Left renal pelvis (tissue), 4 donors: ENCODE data around the gene LMBRD1. TPM values are rescaled to one million over a fixed set of nuclear protein-coding genes. Genes with fewer than 3 reads are reported as not detected.
"Not testable (repeated sequence)": the region's sequence is repeated elsewhere in the genome, so short reads cannot be mapped to it uniquely, and the experiment has no call there.

ENCODE experiments used
- DNase-seq, 4 donors: peaks; one replicate each; pipeline ENCODE4 v3.0.0-alpha.2; 2013; ENCODE audit warnings: low read depth in 4 of 4, low spot score in 3 of 4
- polyA plus RNA-seq, 4 donors: library from polyadenylated mRNA; unstranded; fragments of 120-200 nt; gene quantifications; one replicate each; pipeline ENCODE4 v1.2.1, GENCODE V29; 2013; ENCODE audit not compliant: insufficient read length in 4 of 4

The LMBRD1 gene
- polyA plus RNA-seq, 4 donors = 57.9 to 185 (median 137) TPM

GRCh38 chr6:69801225-69801624, 4.4 kb upstream of the LMBRD1 start:
- no peak for DNase-seq

- not testable (repeated sequence) for DNase-seq
Observed at GRCh38 chr6:69798796-69799195, 2.0 kb upstream of the LMBRD1 start.

GRCh38 chr6:69796073-69796641, 653 bp downstream of the LMBRD1 start:
- DNase-seq = peak in 3 of 4 donors; percentile 28 to 41 (median 32)

GRCh38 chr6:69795469-69796072, 1.2 kb downstream of the LMBRD1 start:
- no peak for DNase-seq

- DNase-seq = no peak
Observed at GRCh38 chr6:69792292-69792691, 4.5 kb downstream of the LMBRD1 start.

GRCh38 chr6:69791065-69791471, 5.7 kb downstream of the LMBRD1 start:
- DNase-seq = no peak

- no peak for DNase-seq
Observed at GRCh38 chr6:69790629-69791028, 6.2 kb downstream of the LMBRD1 start.

GRCh38 chr6:69789578-69789977, 7.2 kb downstream of the LMBRD1 start:
- no peak for DNase-seq

- DNase-seq = not testable (repeated sequence)
Observed at GRCh38 chr6:69787436-69787835, 9.4 kb downstream of the LMBRD1 start.

- no peak for DNase-seq
Observed at GRCh38 chr6:69785697-69786096, 11.1 kb downstream of the LMBRD1 start.

GRCh38 chr6:69784595-69785377, 12.0 kb downstream of the LMBRD1 start:
- no peak for DNase-seq

- no peak for DNase-seq
Observed at GRCh38 chr6:69783108-69783507, 13.7 kb downstream of the LMBRD1 start.

GRCh38 chr6:69780585-69781178, 16.1 kb downstream of the LMBRD1 start:
- DNase-seq = no peak

GRCh38 chr6:69775941-69776340, 20.9 kb downstream of the LMBRD1 start:
- no peak for DNase-seq

GRCh38 chr6:69775585-69775849, 21.3 kb downstream of the LMBRD1 start:
- DNase-seq = no peak

- DNase-seq = no peak
Observed at GRCh38 chr6:69774740-69775584, 21.8 kb downstream of the LMBRD1 start.

GRCh38 chr6:69771158-69771906, 25.5 kb downstream of the LMBRD1 start:
- no peak for DNase-seq

GRCh38 chr6:69768664-69769063, 28.1 kb downstream of the LMBRD1 start:
- no peak for DNase-seq

- DNase-seq = no peak
Observed at GRCh38 chr6:69763763-69764162, 33.0 kb downstream of the LMBRD1 start.

GRCh38 chr6:69761853-69762252, 35.0 kb downstream of the LMBRD1 start:
- no peak for DNase-seq
